ENCODE results near the gene CHRM2.

Gene CHRM2

DNA sequence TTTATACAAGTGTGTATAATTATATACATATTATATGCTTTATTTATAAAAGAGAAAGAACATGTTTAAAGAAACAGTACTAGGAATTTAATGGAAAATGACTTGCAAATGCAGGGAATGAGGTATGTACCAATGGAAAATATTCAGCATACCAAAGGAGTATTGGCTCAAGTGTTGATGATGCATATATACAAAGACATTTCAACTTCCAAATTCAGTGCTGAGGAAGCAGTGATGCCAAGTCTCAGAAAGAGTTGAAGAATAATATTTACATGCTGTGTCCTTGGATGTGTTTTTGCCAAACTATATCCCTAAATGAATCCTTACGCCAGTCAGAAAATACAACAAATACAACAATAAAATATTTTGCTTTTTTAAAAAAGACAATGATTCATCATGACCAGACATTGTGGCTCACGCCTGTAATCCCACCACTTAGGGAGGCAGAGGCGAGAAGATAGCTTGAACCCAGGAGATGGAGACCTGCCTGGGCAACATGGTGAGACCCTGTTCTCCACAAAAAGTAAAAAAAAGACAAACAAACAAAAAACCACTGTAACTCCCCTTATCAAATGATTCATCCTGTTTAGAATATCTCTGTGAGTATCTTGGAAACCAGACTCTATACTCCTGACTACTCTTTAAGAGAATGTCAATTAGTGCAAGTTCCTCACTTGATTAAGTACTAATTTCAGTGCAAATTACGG is 157.2 kb downstream of the CHRM2 start:
- DNase-seq (ENCODE audit: low spot score), result no peak

DNA sequence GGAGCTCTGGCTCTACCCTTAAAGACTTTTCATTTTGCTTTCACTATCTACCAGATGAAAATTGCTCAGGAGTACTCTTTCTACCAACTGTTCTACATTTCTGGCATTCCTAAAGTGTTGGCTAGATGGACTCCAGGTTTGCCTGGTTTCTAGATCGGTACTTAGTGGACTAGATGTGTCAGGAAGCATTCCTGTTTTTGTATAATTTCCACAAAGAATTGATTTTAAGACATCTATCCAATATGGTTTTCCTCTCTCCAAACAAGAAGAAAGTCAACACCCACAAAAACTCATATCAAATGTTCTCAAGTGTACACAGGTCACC is 157.7 kb downstream of the CHRM2 start:
- no peak for DNase-seq (ENCODE audit: low spot score)

DNA sequence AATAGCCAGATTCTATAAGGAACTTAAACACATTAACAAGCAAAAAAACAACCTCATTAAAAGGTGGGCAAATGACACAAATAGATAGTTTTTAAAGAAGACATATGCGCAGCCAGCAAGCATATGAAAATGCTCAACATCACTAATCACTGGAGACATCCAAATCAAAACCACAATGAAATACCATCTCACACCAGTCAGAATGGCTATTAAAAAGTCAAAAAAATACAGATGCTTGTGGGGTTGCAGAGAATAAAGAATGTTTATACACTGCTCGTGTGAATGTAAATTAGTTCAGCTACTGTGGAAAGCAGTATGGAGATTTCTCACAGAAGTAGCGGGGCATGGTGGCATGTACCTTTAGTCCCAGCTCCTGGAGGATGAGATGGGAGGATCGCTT is 164.0 kb downstream of the CHRM2 start:
- DNase-seq (ENCODE audit: low spot score), result no peak

DNA sequence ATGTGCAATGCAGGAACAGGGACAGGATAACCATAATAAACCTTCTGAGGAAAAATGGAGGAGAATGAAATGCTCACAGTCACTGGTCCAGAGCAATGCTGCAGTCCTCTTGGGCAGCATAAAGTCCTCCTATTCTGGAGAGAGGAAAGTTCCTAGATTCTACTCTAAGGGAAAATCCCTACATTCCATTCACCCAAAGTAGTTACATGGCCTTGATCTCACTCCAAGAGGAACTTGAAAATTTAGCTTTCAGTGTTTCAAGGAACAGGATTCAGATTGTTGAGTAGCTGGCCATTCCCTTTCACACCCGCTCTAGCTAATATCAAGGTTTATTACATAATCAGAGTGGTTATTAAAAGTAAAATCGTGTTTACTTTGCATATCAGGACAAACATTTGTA is 168.3 kb downstream of the CHRM2 start:
- no peak for DNase-seq (ENCODE audit: low spot score)

DNA sequence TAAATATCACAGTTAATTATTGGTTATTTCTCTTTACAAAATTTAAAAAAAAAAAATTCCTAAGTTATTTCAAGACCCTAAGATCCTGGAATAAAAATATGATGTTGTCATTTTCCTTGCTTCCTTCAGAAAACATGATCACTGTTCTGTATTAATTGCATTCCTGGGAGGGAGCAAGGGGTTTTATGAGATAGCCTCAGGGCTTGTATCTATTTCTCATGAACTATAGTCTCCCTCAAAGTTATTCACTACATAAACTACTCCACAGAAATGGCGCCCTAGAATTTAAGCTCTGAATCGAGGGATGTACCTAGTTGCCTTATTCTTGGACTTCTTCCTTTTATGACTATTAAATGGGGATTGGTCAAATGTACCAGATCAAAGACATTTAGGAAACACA is 170.3 kb downstream of the CHRM2 start:
- no peak for DNase-seq (ENCODE audit: low spot score)

DNA sequence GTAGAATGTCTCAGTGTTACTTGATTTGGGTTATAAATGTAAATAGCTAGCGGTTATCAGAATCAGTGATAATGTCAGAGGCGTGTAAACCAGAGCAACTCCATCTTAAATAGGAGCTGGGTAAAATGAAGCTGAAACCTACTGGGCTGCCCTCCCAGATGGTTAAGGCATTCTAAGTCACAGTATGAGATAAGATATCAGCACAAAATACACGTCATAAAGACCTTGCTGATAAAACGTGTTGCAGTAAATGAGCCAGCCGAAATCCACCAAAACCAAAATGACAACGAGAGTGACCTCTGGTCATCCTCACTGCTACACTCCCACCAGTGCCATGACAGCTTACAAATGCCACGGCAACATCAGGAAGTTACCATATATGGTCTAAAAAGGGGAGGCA is 172.3 kb downstream of the CHRM2 start:
- DNase-seq (ENCODE audit: low spot score), result no peak

DNA sequence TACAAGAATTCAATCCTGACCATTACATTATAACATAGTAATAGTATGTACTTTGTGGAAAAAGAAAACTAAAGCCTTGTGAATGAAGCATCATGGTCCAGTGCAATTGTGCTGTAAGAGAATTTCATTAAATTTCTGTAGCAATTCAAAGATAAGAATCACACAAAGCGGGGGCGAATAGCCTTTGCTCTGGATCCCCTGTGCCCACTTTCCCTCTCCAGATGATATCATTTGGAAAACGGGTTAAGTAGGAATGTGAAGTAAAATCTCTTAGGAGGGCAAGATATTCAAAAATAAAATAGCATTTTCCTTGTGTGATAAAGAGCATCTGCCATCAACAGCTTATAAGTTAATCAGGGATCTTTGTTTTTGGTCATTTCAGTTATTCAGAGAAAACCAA is 177.1 kb downstream of the CHRM2 start:
- no peak for DNase-seq (ENCODE audit: low spot score)

DNA sequence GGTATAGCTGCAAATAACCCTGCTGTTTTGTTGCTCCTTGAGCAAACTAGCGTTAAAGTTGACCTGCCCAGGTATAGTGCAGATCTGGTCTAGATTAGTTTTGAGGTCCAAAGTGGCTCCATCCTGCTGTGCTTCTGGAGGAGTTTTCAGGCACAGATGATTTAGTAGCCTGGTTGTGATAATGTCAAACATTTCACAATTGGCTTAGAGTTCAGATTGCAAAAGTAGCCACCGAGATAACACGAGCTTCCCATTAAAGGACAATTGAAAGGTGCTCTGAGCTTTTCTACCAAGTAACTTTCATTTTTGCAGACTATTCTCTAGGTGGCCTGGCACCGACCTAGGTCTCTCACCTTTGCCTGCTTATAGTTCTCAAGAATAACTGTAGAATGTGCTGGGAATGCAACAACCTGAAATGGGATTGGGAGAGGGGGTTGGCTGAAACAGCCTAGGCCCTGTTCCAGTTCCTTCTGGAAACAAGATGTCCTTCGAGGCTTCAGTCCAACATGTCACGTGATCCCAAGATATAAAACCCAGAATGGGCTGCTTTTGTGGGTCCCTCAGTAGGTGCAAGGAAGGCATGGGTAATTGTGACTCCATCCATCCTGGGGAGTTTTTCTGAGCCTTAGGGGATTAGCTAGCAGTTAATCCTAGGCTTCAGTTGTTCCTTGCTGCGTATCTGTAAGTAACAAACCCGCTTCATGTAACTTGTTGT is 201.0 kb downstream of the CHRM2 start:
- DNase-seq (ENCODE audit: low spot score), result no peak

All from CD4-positive, alpha-beta T cell treated with Interleukin-6 at 100 ng/mL for 8 hours (primary cell).